Non-pigmented ciliary epithelial cell (primary cell): Measurements from ENCODE around the gene SSRP1.

Experiments
- DNase-seq: peaks from one replicate; pipeline ENCODE4 v3.0.0-alpha.2; 2010; ENCODE audit warnings: low read depth

The SSRP1 gene

DNA sequence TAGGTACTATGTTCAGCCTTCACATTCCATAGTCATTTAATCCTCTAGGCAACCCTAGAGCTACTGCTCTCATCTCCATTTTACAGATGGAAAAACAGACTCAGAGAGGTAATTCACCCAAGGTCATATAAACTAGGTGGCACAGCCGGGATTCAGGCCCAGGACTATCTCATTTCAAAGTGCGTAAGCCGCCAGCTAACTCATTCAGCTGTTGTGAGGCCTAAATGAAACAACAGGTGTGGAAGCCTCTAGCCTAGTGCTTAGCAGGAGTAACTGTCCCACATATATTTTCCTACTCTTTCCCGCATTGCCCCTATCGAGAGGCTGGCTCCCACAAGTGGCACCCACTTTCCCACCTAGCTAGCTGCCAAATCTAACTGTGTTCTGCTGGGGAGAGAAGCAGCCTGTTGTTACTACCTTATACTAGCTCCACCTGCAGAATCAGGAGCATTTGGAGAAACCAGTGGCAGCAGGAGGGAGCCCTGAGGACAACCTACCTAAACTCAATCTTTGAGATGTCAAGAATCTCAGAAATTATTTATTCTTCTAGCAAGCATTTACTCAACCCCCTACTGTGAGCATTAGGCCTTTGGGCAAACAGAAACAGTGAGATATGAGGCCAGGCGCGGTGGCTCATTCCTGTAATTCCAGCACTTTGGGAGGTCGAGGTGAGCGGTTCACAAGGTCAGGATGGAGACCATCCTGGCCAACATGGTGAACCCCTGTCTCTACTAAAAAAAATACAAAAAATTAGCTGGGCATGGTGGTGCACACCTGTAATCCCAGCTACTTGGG, 24.4 kb upstream of the SSRP1 start:
- no peak for DNase-seq

DNA sequence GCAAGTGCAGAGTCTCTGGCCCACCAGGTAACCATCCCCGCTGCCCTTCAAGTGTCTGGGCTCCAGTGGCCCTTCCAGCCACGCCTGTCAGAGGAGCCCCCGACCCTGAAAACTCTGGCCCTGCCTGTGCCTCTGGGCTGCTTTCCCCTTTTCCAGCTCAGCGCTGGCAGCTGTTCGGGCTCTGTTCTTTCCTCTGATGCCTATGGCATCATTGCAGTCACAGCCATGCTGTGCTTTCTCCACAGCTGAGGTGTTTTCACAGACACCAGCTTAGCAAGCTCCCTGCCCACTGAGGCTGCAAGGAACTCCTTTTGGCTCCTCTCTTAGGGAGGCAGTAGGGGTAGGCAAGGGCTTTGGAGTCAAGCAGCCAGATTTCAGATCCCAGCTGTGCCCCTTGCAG, 23.7 kb upstream of the SSRP1 start:
- DNase-seq, result no peak

DNA sequence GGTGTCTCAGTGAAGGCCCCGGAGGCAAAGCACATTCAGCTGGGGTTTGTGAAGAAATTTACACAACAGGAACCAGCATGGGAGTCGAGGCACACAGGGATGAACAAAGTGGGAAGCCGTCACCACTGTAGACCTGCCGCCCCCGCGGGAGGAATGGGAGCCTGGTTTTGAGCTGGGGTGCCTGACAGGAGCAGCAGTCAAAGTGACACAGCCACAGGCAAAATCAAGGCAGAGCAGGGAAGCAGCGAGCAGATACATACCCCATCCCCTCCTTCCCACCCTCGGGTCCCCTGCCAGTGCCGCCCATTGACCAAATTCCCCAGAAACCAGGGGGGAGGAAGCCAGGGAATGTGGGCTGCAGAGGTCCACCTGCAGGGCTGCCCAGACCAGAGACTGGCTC, 23.3 kb upstream of the SSRP1 start:
- DNase-seq, result no peak

DNA sequence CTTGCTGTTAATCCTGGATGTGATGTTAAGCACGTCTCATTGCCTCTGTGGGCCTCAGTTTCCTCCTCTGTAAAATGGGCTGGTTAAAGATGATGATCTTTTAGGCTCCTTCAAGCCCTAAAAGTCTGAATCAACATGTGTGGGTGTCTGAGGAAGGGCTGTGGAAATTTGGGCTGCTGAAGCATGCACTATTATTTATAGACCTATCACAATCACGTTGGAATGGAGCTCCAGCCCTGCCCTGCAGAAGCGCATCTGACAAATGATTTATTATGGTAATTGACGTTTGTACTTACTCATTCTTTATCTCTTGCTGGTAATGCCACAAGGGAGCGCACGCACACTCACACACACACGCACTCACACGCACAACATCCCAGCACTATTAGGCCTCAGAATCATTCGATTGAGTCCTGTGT, 22.9 kb upstream of the SSRP1 start:
- DNase-seq, result no peak

DNA sequence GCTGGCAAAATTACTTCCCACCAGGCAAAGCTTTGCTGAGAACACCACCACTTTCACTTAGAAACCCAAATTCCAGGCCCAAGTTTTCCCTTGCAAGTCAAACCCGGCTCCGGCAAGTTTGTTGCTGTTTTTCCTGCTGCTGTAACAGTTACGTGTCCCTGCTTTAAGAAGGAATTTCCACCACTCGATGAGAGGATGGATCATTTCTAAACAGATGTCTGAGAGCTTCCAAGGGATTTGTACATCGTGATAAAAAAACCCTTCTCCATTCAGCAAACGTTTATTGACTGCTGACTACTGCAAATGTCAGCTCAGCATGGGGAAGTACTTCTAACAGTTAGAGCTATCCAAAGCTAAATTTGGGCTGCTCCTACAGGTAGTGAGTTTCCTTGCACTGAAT, 22.2 kb upstream of the SSRP1 start:
- DNase-seq, result no peak

DNA sequence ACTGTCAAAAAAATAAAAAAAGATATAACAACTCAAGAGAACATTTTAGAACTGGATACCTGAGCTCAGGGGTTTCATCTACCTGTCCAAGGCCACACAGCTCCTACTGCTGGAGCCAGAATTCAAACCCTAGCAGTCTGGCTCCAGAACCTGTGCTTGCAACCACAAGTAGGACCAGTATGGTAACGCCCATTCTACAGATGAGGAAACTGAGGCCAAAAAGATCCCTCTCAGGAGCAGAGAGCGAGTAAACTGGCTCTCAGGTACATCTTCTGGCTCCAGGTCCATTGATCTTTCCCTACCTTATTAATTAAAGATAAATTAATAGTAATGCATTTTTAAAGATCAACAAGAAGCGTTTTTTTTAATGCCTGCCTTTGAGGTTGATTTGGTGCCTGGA, 21.6 kb upstream of the SSRP1 start:
- no peak for DNase-seq

DNA sequence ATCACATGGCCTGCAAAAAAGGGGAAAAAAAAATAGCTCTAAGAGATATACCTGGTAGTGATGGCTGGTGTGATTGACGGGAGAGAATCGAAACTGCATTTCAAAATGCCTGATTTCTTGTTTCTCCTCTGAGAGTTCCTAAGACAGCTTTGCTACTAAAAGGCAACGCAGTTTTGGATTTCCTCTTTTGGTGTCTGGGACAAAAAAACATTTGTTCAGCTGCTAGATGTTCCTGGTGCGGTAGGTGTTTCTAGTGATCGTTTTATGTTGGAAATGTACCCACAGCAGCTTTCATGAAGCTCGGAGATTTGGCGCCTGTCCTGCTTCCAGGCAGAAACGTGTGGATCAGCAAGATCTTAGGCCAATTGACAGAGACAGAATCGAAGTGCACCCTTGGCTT, 20.6 kb upstream of the SSRP1 start:
- DNase-seq, result no peak

DNA sequence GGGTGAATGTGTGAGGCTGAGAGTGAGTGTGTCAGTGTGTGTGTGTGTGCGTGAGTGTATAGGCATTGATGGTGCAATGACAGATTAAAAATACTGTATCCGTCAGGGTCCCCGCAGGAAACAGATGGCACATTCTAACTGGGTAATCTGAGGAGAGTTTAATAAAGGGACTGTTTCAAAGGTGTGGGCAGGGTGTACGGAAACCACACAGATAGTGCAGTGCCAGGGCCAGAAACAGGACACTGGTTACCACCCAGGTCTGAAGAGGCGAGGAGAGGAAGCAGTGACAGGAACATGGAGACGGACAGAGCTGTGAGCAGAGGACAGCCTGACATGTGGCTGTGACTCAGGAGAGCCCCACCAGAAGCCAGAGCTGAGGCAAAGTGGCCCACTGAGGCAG, 19.0 kb upstream of the SSRP1 start:
- no peak for DNase-seq

DNA sequence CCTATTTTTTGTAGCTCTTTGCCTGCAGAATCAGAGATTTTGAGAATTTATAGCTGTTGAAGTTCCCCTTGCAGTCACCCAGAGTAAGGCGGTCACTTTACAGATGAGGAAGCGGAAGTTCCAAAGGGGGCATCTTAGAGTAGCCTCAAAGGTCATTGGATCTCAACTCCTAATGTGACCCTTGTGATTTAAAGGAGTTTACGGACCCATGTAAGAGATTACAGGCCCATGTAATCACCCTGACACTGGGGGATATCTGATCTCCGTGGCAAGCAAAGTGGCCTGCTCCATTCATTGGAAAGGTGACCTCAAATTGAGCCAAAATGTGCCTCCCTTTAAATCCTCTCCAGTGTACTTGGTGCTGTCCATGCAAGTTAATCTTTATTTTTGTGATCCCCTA, 18.2 kb upstream of the SSRP1 start:
- no peak for DNase-seq

DNA sequence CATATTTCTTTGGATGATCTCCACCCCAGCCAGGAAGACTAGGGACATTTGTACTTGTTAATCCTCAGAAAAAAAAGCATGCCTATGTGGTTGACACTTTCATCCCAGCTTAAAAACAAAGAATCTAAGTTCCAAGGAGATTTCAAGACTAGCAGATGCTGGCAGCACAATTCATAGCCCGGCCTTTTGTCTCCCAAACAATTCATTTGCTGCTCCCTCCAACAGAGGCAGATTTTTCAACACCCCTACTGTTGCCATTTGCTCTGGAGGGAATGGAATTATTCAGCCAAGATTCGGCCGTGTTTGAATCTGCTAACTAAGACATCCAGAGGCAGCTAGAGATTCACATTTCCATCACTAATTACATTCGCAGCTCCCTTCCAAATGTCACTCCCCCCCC, 17.8 kb upstream of the SSRP1 start:
- no peak for DNase-seq

DNA sequence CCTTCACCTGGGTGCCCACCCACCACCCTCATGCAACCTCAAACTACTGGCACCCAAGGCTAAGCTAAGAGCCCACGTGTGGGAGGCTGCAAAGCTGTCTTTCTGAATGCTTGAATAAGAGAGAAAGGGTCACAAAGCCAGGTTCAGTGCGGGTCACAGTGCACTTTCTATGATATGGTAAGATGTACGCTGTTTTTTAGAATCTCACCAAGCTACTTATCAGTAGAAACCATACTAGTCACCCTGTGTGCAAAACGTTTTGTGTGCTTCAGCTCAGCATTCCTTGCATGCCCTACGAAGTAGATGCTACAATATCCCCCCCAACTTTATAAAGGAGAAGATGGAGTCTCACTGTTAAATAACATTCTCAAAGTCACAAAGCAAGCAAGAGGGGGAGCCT, 17.3 kb upstream of the SSRP1 start:
- DNase-seq, result no peak

DNA sequence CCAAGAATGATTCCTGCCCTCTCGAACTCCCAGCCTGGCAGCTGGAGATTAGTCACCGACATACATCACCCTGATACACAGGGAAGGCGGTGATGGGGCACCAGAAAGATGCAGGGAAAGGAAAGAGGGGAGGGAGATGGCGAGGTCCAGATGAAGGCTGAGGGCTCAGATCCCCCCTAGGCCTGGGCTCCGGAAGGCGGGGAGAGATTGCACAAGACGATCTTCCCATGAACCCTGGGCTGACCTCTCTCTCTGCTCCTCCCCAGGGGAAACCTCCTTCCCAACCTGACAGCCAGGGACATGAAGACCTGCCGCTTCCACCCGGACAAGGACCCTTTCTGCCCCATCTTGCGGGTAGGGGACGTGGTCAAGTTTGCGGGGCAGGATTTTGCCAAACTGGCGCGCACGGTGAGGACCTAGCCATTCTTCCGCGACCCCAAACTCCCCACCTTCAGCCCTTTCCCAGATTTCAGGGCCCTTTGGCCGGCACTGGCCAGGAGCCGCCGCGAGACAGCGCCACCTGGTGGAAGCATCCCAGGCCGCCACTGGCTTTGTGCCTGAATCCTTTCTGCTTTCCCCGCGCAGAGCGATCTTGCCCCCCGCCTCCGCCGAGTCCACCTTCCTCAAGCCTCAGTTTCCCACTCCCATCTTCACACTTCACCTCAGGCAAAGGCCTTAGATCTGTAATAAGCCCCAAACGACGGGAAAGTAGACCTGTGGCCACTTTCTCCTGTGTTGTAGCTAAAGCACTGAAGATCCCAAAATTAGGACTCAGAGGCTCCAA, 14.0 kb upstream of the SSRP1 start:
- no peak for DNase-seq

DNA sequence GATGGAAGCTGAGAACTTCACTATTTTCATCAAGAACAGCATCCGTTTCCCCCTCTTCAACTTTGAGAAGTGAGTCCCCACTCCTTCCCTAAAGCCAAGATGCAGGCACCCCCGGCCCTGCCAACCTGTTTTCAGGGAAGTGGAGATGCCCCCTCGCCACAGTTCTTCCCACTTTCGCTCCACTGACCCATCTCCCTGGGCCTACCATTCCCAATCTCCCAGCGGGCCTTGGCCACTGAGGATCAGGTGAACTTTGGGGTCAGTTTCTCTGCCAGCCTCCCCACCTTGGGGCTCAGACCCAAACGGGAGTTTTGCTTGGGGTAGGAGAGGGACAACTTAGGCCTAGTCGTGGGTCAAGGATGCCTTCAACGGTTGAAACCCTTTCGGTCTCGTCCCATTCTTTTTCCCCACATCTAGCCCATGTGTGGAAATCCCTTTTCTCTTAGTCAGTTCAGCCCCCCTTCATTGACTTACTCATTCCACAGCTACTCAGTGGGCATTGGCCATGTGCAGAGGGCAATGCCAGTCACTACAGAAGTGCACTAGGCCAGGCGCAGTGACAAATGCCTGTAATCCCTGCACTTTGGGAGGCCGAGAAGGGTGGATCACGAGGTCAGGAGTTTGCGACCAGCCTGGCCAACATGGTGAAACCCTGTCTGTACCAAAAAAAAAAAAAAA, 13.1 kb upstream of the SSRP1 start:
- no peak for DNase-seq

DNA sequence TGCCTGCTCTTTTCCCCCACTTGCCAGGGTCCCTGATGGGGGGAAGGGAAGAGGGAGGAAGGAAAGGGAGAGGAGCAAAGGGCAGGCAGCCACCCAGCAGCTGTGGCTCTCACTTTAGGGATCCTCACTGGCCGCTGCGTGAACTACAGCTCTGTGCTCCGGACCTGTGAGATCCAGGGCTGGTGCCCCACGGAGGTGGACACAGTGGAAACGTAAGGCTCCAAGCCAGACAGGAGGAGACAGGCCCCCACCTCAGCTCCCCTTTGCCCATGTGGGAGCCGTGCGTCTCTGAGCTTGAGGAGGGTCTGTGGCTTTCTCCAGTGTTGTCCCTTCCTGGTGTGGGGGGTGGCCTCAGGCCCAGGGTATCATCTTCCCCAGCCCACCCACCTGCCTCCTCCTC, 12.4 kb upstream of the SSRP1 start:
- DNase-seq, result no peak

DNA sequence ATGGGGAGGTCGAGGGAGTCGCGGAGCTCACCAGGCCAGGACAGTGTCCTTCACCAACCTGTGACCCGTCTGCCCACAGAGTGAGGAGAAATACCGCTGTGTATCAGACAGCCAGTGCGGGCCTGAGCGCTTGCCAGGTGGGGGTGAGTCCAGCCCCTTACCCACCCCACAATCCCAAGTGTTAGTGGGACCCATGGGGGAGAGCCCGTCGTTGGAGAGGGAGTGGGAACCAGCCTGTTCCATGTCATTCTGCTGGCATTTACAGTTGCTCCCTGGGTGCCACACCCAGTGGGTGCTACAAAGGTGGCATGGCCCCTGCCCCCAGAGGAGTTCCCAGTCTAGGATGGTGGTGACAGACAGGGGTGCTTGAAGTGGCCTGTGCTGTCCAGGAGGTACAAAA, 11.6 kb upstream of the SSRP1 start:
- no peak for DNase-seq

DNA sequence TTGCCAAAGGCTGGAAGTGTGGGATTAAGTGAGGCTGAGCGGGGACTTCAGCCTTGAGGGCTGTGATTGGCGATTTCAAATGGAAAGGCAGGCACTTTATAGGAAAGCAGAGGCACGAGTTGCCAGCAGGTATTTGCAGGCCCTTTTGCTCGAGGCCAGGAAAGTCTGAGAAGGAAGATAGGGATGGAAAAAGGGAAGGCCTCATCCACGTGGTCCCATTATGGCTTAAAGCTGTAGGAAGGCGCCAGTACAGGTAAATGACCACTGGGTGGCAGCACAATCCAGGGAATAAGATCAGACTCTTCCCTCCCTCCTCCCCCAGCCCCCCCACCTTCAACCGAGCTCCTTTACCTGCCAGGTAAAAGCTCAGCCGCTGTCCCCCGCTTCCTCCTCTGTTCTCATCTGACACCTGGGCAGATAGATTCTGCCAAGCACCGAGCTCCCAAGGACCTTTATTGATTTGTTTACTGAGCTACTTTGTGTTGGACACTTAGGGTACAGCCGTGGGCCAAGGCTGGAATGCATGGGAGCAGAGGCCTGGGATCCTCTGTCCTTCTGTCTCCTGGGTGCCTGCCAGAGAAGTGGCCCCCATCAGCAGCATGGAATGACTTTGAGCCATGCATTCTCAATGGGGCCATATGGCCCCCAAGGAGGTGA, 10.0 kb upstream of the SSRP1 start:
- DNase-seq, result no peak

DNA sequence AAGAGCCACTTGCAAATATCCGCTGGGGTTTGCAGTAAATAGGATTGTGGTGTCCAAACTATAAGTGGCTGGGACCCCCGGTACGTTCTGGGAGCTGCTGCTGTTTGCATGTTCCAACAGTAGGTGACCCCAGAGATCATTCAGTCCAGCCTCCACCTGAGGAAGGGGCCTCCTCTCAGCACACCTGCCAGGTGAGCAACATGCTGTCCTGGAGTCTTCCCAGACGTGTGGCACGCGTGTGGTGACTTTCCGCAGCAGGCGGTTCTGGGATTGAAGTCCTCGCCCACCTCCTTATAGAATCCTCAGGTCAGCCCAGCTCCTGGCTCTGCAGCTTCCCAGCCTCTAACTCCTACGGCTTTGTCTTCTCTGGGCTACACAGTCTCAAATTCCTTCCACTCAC, 9.1 kb upstream of the SSRP1 start:
- no peak for DNase-seq

DNA sequence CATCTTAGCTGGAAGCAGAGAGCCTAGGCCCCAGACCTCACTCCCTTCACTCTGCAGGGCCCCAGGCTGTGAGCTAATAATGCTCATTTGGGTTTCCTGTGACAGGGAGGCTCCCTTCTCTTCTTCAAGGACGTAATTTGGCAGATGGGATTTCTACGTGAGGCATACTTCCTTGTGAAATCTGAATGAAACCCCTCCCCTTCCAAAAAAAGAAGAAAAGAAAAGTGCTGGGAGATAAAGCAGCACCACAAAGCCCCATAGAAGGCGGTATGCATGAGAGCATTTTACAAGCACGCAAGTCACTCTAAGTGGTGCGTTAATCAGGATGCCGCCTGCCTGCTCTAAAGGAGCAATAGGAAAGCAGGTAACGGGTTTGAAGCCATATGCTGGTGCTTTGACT, 8.1 kb upstream of the SSRP1 start:
- DNase-seq, result no peak

DNA sequence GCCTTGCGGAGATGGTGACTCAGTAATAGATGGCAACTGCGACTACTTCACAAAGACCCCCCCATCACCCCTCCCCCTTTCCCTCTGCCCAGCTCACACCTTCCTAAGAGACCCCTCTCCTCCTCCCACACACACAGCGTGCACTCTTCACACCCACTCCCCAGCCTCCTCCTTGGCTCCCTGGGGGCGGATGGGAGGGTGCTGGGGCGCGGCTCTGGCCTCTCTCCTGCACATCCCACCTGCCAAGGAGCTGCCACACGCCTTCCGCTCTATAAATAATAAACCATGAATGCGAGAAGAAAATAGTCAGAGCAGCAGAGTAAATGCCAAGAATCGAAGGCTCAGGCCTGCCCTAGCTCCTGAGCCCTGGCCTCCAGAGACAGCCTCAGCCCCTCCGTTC, 7.0 kb upstream of the SSRP1 start:
- DNase-seq, result no peak

DNA sequence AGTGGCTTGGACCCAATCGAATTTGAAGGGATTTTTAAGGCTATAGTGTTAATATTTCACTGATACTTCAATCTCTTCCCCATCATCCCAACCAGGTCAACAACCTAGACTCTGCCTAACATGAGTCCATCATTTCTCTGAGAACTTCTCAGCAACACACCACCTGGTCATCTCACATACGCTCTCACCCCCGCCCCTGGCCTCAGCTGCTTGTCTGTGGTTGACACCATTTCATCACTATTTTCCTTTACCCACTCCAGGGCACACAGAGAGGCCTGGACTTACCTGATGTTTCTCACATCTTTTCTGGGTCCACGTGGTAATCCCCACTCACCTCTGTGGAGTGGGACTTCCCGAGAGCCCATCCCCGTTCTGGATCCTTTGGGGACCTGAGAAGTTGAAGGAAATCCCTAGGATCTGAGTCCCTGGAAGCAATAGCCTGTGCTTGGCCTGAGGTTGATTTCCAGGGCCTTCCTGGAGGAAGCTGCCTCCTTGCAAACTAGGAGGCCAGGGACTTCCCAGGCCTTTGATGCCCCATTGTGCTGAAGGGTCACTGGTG, 5.6 kb upstream of the SSRP1 start:
- DNase-seq, result no peak

DNA sequence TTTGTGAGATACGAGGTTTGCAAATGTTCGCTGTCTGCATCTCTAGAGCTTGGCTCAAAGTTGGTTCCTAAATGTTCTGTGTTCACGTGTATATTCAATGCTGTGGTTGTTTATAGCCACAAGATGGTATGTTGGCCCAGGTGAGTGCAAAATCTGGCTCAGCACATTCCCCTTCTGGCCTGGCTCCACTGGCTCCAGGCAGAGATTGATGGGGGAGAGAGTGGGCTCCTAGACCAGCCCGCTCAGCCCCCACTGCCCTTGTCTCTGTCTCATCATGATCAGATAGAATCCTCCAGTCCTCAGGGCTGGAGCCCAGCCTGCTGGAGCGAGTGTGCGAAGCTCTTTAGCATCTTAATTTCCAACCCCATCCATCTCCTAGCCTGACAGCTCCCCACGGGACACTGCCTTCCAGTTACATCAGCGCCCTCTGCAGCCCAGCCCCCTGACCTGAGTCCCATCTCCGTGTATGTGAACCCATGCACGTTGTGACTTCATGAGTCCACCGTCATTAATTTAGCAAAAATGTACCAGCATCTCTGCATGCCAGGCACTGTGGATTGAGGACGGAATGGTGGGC, 4.4 kb upstream of the SSRP1 start:
- DNase-seq, result no peak

DNA sequence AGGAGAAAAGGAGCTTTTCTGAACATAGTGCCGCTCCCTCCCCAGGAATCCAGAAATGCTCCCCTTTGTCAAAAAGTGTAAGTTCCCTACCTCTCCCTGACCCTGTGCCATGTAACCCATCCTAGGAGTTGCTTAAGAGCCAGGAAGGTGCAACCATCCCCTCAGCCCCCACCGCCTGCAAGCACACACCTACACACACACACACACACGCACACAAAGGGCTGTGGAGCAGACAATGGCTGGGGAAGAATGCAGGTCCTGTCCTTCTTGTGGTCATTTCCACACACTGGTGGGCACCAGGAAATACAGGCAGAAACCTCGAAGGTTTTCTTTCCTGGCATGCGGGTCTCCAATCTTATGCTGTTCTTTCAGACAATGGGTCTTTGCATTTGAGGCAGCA, 3.6 kb upstream of the SSRP1 start:
- DNase-seq, result no peak
